ENCODE data around the gene MTUS2.

The MTUS2 gene

DNA sequence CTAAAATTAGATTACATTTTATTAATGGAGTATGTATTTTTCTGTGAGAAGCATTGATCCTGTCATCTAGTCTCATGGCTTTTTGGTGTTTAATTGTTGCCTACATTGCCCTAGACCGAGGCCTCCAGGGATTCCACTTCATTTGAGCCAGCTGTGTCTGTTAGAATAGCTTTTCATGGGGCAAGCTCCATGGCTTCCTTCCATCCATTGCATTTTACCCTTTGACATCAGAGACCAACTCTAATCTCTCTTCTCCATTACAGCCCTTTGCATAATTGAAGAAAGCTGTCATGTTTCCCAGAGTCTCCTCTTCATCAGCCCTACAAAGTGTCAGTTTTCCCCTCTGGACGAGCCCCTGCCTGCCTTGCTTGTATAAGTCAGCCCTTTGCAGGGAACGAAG, 70.6 kb downstream of the MTUS2 start:
- DNase-seq = no peak
- H3F3A ChIP-seq (ENCODE audit: insufficient read depth, low read length) = no peaks in the 10 kb centered on the region
- H3K4me3 ChIP-seq (ENCODE audit: low read length) = no peak overlapping the region
- H4K20me1 ChIP-seq (ENCODE audit: insufficient read depth, low read length) = no peaks in the 10 kb centered on the region
- no peaks in the 10 kb centered on the region for H3K79me2 ChIP-seq (ENCODE audit: low read length)
- no peak overlapping the region for H3K27ac ChIP-seq (ENCODE audit: low read length)
- TF ChIP-seq EZH2 (optimal IDR thresholded peaks at IDR 0.05; ENCODE audit: low read depth, low read length) = no peak
- no peak for TF ChIP-seq EZH2phosphoT487 (IDR thresholded peaks at IDR 0.05; ENCODE audit: low read length)
- TF ChIP-seq, protein P1, sequence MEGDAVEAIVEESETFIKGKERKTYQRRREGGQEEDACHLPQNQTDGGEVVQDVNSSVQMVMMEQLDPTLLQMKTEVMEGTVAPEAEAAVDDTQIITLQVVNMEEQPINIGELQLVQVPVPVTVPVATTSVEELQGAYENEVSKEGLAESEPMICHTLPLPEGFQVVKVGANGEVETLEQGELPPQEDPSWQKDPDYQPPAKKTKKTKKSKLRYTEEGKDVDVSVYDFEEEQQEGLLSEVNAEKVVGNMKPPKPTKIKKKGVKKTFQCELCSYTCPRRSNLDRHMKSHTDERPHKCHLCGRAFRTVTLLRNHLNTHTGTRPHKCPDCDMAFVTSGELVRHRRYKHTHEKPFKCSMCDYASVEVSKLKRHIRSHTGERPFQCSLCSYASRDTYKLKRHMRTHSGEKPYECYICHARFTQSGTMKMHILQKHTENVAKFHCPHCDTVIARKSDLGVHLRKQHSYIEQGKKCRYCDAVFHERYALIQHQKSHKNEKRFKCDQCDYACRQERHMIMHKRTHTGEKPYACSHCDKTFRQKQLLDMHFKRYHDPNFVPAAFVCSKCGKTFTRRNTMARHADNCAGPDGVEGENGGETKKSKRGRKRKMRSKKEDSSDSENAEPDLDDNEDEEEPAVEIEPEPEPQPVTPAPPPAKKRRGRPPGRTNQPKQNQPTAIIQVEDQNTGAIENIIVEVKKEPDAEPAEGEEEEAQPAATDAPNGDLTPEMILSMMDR (IDR thresholded peaks at IDR 0.05; ENCODE audit: low read length) = no peak
- no peak overlapping the region for H3K9ac ChIP-seq (ENCODE audit: low read length)
- no peak overlapping the region for H2AFZ ChIP-seq (ENCODE audit: low read length)
- H3K9me2 ChIP-seq (replicated peaks; ENCODE audit: insufficient read depth, low read length) = no peaks in the 10 kb centered on the region
- no peaks in the 10 kb centered on the region for H3K27me3 ChIP-seq (replicated peaks; ENCODE audit: insufficient read depth, low read length)
- H3K9me3 ChIP-seq (replicated peaks; ENCODE audit: insufficient read depth, low read length) = no peaks in the 10 kb centered on the region
- H3K4me2 ChIP-seq (ENCODE audit: low read depth, low read length) = no peak overlapping the region
- no peaks in the 10 kb centered on the region for H3K4me1 ChIP-seq (ENCODE audit: low read length)
- H3K36me3 ChIP-seq (replicated peaks; ENCODE audit: insufficient read depth, low read length) = no peaks in the 10 kb centered on the region

DNA sequence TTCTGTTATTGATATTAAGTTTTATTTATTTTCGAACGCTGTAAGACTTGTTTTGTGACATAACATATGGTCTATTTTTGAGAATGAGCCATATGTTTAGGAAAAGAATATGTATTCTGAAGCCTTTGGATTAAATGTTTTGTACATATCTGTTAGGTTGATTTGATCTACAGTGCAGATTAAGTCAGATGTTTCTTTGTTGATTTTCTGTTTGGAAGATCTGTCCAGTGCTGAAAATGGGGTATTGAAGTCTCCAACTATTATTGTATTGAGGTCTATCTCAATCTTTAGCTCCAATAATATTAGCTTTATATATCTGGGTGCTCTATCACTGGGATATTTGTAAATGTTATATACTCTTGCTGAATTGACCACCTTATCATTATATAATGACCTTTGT, 97.9 kb downstream of the MTUS2 start:
- Histone ChIP-seq H3K9ac (ENCODE audit: low read length) (no peak overlapping the region), H3F3A (ENCODE audit: insufficient read depth, low read length) (no peaks in the 10 kb centered on the region), H3K4me1 (ENCODE audit: low read length) (no peaks in the 10 kb centered on the region), H3K36me3 (replicated peaks; ENCODE audit: insufficient read depth, low read length) (no peaks in the 10 kb centered on the region), H3K27me3 (replicated peaks; ENCODE audit: insufficient read depth, low read length) (no peaks in the 10 kb centered on the region), H4K20me1 (ENCODE audit: insufficient read depth, low read length) (no peaks in the 10 kb centered on the region), H3K79me2 (ENCODE audit: low read length) (no peaks in the 10 kb centered on the region), H3K27ac (ENCODE audit: low read length) (no peak overlapping the region), H3K4me3 (ENCODE audit: low read length) (no peak overlapping the region), H2AFZ (ENCODE audit: low read length) (no peak overlapping the region), H3K4me2 (ENCODE audit: low read depth, low read length) (no peak overlapping the region), H3K9me2 (replicated peaks; ENCODE audit: insufficient read depth, low read length) (no peaks in the 10 kb centered on the region), H3K9me3 (replicated peaks; ENCODE audit: insufficient read depth, low read length) (no peaks in the 10 kb centered on the region)
- TF ChIP-seq EZH2phosphoT487 (IDR thresholded peaks at IDR 0.05; ENCODE audit: low read length) (no peak), EZH2 (optimal IDR thresholded peaks at IDR 0.05; ENCODE audit: low read depth, low read length) (no peak)
- TF ChIP-seq, protein P1 (IDR thresholded peaks at IDR 0.05; ENCODE audit: low read length) = no peak
- no peak for DNase-seq

DNA sequence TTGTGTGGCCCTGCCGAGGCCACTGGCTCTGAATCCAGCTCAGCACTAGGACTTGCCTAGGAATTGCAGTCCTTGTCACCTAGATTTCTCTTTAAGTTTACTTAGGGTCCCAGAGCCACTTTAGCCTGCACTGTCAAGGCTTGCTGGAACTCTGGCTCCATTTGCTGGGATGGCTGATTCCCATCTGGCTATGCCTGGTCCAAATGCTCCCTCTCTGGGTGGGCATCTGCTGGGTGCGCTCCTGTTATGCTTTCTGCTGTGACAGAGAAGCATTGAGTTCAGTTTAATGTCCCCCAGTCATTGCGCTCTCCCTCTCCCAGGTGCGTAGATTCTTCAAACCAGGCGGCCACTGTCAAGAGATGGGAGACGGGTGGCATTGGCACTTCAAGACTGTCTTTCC, 102.2 kb downstream of the MTUS2 start:
- H3K27ac ChIP-seq (ENCODE audit: low read length) = no peak overlapping the region
- H4K20me1 ChIP-seq (ENCODE audit: insufficient read depth, low read length) = no peaks in the 10 kb centered on the region
- TF ChIP-seq EZH2 (optimal IDR thresholded peaks at IDR 0.05; ENCODE audit: low read depth, low read length) (no peak), EZH2phosphoT487 (IDR thresholded peaks at IDR 0.05; ENCODE audit: low read length) (no peak)
- TF ChIP-seq, protein P1 (IDR thresholded peaks at IDR 0.05; ENCODE audit: low read length) = no peak
- no peaks in the 10 kb centered on the region for H3K9me3 ChIP-seq (replicated peaks; ENCODE audit: insufficient read depth, low read length)
- no peaks in the 10 kb centered on the region for H3K9me2 ChIP-seq (replicated peaks; ENCODE audit: insufficient read depth, low read length)
- H3K4me1 ChIP-seq (ENCODE audit: low read length) = no peaks in the 10 kb centered on the region
- no peaks in the 10 kb centered on the region for H3K36me3 ChIP-seq (replicated peaks; ENCODE audit: insufficient read depth, low read length)
- no peak overlapping the region for H3K9ac ChIP-seq (ENCODE audit: low read length)
- DNase-seq = no peak
- no peak overlapping the region for H3K4me3 ChIP-seq (ENCODE audit: low read length)
- no peaks in the 10 kb centered on the region for H3K79me2 ChIP-seq (ENCODE audit: low read length)
- no peak overlapping the region for H3K4me2 ChIP-seq (ENCODE audit: low read depth, low read length)
- H3K27me3 ChIP-seq (replicated peaks; ENCODE audit: insufficient read depth, low read length) = no peaks in the 10 kb centered on the region
- no peaks in the 10 kb centered on the region for H3F3A ChIP-seq (ENCODE audit: insufficient read depth, low read length)
- no peak overlapping the region for H2AFZ ChIP-seq (ENCODE audit: low read length)

All from MM.1S (cell line).